ENCODE results near the gene GRAMD4.

DNA sequence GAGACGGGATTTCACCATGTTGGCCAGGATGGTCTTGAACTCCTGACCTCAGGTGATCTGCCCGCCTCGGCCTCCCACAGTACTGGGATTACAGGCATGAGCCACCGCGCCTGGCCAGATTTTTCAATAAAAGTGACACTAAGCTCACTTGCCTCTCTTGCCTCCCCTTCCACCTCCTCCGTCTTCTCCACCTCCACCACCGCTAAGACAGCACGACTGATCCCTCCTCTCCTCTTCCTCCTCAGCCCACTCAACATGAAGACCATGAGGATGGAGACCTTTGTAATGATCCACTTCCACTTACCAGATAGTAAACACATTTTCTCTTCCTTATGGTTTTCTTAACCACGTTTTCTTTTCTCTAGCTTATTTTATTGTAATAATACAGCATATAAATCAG is 103.7 kb downstream of the GRAMD4 start:
- TF ChIP-seq EZH2 (IDR thresholded peaks at IDR 0.05; ENCODE audit: borderline replicate concordance, insufficient read depth, low read depth, low read length, poor library complexity, severe bottlenecking) = no peak
- TF ChIP-seq, protein P1, sequence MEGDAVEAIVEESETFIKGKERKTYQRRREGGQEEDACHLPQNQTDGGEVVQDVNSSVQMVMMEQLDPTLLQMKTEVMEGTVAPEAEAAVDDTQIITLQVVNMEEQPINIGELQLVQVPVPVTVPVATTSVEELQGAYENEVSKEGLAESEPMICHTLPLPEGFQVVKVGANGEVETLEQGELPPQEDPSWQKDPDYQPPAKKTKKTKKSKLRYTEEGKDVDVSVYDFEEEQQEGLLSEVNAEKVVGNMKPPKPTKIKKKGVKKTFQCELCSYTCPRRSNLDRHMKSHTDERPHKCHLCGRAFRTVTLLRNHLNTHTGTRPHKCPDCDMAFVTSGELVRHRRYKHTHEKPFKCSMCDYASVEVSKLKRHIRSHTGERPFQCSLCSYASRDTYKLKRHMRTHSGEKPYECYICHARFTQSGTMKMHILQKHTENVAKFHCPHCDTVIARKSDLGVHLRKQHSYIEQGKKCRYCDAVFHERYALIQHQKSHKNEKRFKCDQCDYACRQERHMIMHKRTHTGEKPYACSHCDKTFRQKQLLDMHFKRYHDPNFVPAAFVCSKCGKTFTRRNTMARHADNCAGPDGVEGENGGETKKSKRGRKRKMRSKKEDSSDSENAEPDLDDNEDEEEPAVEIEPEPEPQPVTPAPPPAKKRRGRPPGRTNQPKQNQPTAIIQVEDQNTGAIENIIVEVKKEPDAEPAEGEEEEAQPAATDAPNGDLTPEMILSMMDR (IDR thresholded peaks at IDR 0.05) = no peak

Data from B cell (primary cell).